Pulmonary artery endothelial cell (primary cell): Measurements from ENCODE around the gene ESPN. TPM values are rescaled to one million over a fixed set of nuclear protein-coding genes. Genes with fewer than 3 reads are reported as not detected.
A peak's percentile ranks its signal among the peaks of the same experiment; 100 is the strongest.

Experiments used
- DNase-seq: peaks from one replicate; pipeline ENCODE4 v3.0.0-alpha.2; 2011; ENCODE audit warnings: low read depth, low spot score
- total RNA-seq: library from RNA; depleted of rRNA; stranded (reverse); fragments of >200 nt; gene quantifications from 2 replicates; pipeline ENCODE4 v1.2.3, GENCODE V29; 2014

ESPN gene
- total RNA-seq, 1 donor from 2014 or later = 0.79 TPM

DNA sequence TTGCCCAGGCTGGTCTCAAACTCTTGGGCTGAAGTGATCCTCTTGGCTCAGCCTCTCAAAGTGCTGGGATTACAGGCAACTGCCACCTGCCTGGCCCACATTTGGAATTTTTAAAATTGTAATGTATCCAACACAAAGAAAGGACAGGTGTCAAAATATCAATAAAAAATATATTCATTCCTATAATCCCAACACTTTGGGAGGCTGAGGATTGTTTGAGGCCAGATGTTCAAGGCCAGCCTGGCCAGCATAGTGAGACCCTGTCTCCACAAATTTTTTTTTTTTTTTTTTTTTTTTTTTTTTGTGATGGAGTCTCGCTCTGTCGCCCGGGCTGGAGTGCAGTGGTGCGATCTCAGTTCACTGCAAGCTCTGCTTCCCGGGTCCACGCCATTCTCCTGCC is 14.8 kb upstream of the ESPN start:
- DNase-seq = no peak

DNA sequence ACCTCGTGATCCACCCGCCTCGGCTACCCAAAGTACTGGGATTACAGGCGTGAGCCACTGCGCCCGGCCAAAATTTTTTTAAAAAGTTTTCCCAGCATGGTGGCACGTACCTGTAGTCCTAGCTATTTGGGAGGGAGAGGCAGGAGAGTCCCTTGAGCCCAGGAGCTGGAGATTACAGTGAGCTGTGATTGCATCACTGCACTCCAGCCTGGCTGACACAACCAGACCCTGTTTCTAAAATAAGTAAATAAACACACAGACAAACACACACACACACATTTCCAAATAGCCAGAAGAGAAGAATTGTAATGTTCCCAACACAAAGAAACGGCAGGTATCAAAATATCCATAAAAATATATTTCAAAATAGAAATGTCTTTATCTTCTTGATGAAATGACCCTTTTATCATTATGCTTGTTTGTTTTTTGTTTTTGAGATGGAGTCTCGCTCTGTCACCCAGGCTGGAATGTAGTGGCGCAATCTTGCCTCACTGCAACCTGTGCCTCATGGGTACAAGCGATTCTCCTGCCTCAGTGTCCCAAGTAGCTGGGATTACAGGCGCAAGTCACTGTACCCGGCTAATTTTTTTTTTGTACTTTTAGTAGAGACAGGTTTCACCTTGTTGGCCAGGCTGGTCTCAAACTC is 14.2 kb upstream of the ESPN start:
- DNase-seq = no peak

DNA sequence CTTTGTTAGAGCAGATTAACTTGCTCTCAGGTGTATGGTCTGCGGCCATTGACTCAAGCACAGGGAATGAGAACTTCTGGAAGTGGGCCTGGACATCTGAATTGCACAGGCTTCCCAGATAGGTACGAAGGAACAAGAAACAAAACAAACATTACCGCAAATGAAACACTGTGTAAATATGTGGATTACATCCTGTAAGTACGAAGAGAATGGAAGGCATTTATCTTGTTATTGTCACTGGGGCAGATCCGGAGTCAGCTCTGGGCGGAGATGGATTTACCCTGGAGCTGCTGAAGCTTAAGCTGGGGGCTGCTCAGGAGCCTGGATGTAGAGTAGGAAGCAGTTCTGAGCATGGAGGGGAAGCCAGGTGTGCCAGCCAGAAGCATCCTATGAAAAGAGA is 11.7 kb upstream of the ESPN start:
- no peak for DNase-seq

DNA sequence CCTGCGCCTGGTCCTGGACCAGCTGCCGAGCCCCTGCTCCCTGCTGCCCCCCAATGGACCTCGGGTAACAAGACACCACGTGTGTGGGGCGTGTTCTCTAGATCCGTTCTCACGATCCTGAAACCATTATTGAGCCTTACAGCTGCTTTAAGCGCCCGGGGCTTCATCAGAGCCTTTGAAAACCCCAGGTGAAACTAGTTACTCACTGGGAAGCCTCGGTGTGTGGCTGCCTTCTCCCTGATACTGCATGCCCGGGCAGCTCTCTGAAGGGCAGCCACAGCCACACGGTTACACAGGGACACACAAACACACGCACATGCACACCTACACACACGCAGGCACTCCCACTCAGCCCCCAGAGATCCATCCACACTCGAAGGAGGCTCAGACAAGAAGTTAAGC is 10.1 kb upstream of the ESPN start:
- no peak for DNase-seq

DNA sequence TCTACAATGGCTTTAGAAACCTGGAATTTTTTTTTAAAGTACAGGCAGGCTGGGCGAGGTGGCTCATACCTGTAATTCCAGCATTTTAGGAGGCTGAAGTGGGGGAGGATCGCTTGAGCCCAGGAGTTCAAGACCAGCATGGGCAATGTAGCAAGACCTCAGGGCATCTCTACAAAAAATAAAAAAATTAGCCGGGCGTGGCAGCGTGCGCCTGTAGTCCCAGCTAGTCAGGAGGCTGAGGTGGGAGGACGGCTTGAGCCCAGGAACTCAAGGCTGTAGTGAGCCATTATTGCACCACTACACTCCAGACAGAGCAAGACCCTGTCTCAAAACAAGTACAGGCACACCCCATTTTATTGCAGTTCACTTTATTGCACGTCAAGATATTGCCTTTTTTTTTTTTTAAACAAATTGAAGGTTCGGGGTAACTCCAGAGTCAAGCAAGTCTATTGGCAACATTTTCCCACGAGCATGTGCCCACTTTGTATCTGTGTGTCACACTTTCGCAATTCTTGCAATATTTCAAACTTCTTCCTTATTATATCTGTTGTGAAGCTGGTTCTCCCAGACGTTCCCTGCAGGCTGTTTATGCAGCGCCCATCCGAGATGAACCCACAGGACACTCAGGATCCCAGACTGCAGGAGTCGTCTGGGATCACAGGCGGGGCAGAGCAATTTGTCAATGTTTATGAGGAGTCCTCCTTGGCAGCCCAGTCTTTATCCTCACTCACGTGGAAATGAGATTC is 9.5 kb upstream of the ESPN start:
- DNase-seq = no peak

DNA sequence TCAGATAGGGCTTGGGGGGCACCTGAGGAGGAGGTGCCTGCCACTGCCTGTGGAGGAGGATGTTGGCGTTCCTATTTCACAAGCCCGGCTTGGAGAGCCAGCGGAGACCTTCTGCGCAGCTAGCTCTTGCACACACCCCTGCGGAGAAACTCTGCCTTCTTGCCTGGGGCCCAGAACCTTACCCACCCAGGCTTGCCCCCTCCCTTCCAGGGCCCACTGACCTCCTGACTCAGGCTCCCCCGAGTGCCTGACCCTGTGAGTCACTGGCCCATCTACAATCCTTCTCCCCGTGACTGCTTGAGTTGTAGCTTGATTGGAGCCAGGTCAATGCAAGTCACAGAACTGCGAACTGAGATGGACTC is 8.3 kb upstream of the ESPN start:
- no peak for DNase-seq

DNA sequence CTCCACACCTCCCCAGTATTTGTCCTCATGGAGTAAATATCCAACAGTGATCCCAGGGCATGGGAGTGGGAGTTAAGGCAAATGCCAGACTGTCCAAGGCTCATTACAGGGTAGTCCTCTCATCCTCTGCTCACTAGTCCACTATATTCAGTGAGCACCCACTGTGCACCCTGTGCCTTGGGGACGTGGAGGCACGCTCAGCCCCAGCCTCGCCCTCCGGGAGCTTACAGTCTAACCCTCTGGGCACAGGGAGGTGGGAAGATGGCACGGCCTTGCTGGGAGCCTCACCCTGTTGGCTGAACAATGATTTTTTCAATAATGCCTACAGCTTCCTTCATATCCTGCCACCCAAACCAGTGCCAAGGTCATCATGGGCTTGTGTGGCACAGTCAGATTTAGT is 7.7 kb upstream of the ESPN start:
- DNase-seq = no peak

DNA sequence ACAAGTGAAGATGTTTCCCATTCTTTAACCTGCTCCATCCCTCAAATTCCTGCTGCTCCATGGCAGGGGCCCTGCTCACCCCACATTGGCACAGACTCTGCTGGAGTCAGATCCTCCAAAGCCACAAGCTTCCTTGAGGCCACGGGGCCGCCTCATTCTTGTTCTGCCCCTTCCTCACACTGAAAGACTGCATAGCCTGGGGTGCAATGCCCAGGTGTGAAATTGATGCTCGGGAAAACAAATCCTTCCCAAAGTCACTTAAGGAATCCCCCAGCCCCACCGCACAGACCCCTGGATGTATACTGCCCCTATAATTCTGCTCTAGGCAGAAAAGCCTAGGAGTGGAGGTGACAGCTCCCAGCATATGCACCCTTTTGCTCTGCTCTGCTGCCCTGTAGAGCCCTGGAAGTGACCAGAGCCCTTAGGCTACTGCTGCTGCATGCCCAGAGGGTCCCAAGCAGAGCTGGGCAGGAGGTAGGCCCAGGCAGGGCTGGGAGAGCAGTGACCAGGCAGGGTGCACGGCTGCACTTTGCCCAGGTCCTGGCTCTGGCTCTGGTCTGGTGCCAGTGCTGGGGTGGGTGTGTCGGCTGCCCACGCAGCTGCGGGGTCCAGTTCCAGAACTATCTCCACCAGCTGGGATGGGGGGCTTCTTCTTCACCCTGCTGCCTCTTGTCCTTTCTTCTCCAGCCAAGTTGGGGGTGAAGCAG is 6.5 kb upstream of the ESPN start:
- no peak for DNase-seq

DNA sequence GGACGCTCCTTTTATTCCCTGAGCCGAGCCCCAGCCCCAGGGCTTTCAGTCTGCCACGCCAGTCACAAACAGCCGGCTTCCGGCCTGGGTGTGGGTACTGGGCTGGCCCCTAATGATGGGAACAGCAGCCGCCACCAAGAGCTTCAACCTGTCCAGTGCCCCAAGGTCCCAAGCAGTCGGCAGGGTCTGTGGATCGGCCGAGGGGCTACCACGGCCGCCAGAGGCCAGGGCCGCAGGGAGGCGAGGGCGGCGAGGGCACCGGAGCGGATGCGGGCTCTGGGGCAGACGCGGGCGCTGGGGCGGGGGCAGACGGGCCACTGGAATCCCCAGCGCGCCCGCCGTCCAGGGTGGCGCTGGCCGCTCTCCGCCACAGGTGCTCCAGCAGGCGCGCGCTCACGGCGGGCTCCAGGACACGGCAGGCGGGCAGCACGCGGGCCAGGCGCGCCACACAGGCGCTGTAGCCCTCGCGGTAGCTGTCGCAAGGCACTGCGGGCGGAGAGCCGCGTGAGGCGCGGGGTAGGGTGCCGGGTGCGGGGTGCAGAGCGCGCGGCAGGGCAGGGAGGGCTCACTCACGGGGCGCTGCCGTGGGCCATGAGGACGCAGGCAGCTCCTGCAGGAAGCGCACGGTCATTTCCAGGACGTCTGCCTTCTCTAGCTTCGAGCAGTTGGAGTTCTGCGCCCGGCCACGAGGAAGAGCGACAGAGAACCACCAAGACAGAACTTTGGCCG is 5.7 kb upstream of the ESPN start:
- no peak for DNase-seq

DNA sequence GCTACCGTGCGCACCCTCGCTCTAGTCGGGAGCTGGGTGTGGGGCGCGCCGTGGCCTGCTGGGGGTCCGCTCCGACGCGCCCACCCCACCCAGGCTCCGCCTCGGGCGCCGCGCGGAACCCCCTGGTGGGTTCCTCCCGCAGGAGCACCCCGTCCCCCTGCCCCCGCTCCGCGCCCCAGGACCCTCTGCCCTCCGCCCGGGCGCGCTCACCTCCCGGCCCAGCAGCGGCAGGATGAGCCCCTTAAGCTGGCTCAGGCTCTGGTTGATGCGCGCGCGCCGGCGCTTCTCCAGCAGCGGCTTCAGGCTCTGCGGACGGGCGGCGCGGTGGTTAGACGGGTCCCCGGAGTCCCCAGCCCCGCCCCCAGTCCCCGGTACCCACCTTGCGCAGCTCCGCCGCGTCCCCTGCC is 5.2 kb upstream of the ESPN start:
- no peak for DNase-seq

DNA sequence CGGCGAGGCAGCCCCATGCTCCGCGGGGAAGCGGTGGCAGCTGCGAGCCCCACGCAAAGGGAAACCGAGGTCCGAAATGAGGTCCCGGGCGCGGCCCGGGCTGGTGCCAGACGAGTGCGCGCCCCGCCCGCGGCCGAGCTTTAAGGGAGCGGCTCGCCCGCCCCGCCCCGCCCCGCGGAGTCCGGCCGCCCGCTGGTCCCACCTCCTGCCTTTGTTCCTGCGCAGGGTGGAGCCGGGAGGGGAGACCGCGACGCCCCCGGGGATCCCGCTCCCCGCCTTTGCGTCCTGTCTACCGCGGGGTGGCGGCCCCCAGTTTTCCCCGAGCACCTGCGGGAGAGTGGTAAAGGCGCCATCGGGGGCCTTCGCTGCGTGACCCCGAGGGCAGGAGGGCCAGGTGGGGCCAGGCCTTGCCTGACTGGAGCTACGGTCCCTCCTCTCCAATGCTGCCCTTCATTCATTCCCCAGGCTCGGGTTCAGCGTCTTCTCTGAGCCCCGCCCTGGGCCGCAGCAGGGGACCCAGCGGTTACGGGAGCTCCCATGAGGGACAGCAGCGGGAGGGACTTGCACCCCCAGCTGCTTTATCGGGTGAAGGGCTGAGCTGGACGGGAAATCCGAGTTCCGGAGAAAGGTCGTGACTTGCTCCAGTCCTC is 4.6 kb upstream of the ESPN start, which contains the start of gene HES2:
HES2 (minus strand) TSS at position 116 of the 650 bp plus-strand sequence; CDS start at position 17, 99 bp downstream.
- no peak for DNase-seq

DNA sequence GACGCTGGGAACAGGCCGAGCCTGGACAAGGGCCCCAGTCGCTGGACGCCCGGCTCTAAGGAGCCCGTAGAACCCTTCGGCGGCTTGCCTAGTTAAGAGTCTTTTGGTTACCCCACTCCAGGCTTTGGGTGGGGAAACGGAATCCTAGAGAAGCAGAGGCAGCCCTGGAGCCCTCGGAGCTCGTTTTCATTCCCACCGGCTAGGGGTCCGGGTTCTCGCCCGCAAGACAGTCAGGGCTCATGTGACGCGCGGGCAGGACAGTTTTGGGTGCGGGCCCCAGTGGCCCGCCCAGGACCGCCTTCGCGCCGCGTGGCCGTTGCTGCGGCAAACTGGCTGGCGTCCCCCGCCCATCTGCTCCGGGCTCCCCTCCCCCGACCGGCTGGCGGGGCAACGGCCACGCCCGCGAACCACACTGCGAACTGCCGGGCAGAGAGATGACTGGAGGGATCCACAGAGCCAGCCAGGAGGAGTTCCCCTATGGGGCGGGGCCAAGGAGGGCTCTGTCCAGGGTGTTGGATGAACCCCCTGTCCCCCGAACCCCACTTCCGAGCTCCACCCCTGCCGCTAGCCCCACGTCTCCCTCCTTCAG is 4.0 kb upstream of the ESPN start:
- no peak for DNase-seq

DNA sequence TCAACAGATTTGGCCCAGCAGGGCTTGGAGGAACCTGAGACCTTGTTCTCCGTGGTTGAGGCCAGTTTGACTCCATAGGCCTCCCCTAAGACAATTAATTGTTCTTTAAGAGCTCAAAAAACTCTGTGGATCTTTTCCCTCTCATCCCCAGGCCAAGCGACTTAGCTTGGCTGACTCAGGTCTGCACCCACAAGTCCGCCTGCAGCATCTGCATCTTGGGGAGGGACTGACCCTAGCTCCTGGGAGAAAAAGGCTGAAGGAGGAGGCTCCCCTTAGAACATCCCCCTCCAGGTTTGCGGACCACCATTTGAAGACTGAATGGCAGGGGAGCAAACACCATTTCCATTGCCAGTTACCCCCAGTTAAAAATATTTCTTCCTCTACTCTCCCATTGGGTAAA is 3.3 kb upstream of the ESPN start:
- DNase-seq = no peak

DNA sequence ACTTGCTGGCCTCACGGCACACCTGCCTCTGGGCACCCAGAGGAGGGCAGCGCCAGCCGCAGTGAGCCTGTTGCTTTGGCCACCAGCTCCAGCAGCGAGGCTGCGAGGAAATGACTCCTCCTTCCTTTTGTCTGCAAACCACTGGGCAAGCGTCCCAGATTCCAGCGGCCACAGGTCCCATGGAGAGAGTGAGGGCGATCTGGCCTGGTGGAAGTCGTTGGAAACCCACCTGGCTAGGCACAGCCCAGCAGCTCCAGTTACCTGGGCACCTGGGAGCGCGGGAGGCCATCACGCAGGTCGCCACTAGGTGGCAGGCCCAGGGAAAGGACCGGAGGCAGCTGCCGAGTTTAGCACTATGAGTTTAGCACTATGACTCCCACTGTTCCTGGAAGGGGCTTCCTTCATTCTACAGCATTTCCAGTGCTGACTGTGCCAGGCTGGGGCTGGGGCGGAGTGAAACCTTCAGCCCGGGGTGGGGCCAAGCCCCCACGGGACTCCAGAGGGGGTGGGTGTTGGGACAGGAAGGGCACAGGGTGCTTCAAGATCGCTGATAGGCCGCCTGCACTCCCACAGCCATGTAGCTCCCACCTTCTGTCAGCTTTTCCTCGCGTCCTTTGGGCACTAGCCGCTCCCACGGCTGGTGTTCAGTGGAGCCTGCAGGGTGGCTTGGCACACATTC is 1.1 kb upstream of the ESPN start:
- DNase-seq = peak; percentile 36

DNA sequence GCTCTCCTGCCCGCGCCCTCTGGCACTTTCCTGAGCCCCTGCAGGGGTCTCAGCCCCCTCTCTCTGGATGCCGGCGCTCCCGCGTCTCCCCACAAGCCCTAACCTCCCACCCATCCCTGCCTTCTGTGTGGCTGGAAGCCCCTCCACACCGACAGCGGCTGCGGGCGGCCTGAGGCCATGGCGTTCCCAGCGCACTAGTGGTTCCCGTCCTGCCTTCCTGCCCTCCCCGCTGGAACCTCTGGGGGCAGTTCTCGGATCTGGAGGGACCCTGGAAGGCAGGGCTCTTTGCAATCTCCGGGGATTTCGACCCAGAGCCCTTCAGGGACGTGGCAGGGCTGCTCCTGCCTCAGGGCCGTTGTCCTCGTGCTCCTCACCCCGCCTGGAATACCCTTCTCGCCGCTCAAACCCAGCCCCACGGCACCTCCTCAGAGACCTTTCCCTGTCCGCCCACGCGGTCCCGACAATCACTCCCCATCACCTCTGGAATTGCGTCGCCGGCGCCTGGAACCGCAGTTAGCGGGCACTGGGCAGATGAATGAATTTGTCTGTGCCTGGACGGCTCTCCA is 493 bp upstream of the ESPN start:
- no peak for DNase-seq

DNA sequence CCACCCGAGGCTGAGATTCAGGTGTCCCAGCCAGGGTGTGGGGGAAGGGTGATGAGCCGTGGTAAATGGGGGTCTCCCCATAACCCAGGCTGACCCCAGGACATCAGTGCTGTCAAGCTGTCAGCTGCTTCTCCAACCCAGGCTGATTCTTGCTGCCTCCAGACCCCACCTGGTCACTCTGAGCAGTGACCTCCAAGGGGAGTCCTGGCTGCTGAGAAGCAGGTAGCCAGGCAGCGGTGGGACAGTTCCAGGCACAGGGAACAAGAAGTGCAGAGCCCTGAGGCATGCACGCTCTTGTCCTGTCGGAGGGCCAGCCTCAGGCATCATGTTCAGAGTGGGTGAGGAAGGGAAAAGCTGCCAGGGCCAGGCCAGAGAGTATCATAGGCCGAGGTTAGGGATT is 1.1 kb downstream of the ESPN start:
- DNase-seq = no peak

DNA sequence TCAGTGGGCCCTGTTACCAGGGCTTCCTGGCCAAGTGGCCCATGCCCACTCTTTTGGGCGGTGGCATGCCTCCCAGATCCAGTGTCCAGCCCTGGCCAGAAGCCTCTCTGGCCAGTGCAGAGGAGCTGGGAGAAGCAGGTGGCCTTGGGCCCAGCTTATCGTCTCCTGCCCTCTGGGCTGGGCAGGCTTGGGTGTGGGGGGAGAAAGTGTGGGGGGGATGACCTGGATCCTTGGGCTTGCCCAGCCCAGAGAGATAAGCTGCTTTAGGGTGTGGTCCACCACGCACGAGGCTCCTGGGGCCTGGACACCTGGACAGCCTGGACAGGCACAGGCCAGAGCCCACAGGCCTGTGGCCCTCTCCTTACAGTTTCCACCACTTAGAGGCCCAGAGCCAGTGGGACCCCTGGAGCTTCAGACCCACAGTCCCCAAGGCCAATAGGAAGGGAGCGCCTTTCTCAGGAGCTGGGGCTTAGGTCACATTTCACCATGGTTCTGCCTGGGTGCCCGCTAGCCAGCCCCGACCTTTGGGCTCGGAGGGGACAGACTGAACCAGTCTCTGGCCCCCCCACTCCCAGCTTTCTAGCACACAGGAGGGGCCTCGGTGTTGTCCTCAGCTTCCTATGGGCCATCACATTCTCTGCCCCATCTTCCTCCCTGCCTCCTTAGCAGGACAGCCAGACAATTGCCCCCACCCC is 1.8 kb downstream of the ESPN start:
- DNase-seq = no peak

DNA sequence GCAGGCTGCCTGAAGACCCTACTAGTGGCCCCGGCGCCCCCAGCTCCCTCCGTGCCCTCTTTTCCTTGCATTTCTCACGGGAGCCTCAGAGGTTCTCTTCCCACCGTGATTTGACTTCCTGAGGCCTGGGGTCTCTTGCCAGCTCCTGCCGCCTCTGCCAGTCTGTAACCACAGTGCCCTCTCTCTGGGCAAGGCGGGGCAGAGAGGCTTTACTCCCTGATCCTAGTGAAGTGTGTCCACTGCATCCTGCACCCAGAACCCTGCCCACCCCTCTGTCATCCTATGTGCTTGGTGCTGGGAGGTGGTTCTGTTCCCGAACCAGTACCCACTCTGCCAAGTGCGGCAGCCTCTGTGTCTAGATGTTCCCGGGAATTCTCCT is 2.4 kb downstream of the ESPN start:
- no peak for DNase-seq
